NOMO-1 treated with DMSO at 0.1 percent for 48 hours (cell line): ENCODE measurements around the gene RABL2B.

Experiments
- DNase-seq: peaks from one replicate; lab custom pipeline; 2025; ENCODE audit not compliant: unreplicated experiment; lab: John Stamatoyannopoulos, UW

RABL2B gene

GRCh38 chr22:50723991-50724390, 59.4 kb downstream of the RABL2B start:
- DNase-seq: no peak

- no peak for DNase-seq
These were observed 60.6 kb downstream of the RABL2B start for GRCh38 chr22:50722716-50723428.

- no peak for DNase-seq
These were observed 61.3 kb downstream of the RABL2B start for GRCh38 chr22:50722048-50722701.

GRCh38 chr22:50721257-50721844, 62.1 kb downstream of the RABL2B start:
- DNase-seq: no peak

- no peak for DNase-seq
These were observed 62.9 kb downstream of the RABL2B start for GRCh38 chr22:50720301-50721256.

GRCh38 chr22:50719814-50720300, 63.6 kb downstream of the RABL2B start:
- no peak for DNase-seq

GRCh38 chr22:50718352-50718709, 65.1 kb downstream of the RABL2B start:
- DNase-seq: no peak

GRCh38 chr22:50717709-50718351, 65.6 kb downstream of the RABL2B start:
- no peak for DNase-seq
